Adrenal gland (tissue), 12 donors: ENCODE measurements around the gene ATP6V1A. TPM values are rescaled to one million over a fixed set of nuclear protein-coding genes. Genes with fewer than 3 reads are reported as not detected.

Experiments
- DNase-seq, 7 donors: peaks; one replicate each; pipeline ENCODE4 v3.0.0-alpha.2; 2019 to 2020
- H3K27ac ChIP-seq, 5 donors: fragments of 200-600 bp; sonication (generic) in 4 of 5; 1 replicate in 3 of 5; 2 replicates in 2 of 5; pipeline versions ENCODE4 v1.5.1 to v1.8.0; 2016 to 2020; ENCODE audit warnings: mild to moderate bottlenecking in 1 of 5
- H3K27me3 ChIP-seq: fragments of 200-600 bp; 2 replicates; pipeline ENCODE4 v1.8.0; 2021
- H3K36me3 ChIP-seq, 2 donors: fragments of 200-600 bp; replicated peaks in 1 of 2; 1 replicate in 1 of 2; 2 replicates in 1 of 2; pipeline versions ENCODE4 v1.5.1 to v1.8.0; 2018 to 2022
- H3K4me1 ChIP-seq, 2 donors: fragments of 200-600 bp; replicated peaks in 1 of 2; 1 replicate in 1 of 2; 2 replicates in 1 of 2; pipeline versions ENCODE4 v1.5.1 to v1.8.0; 2018 to 2021
- H3K4me3 ChIP-seq, 4 donors: fragments of 200-600 bp; sonication (generic) in 3 of 4; one replicate each; pipeline ENCODE4 v1.5.1; 2016 to 2018
- H3K9me3 ChIP-seq, 3 donors: fragments of 200-600 bp; sonication (generic) in 1 of 3; replicated peaks in 1 of 3; 1 replicate in 2 of 3; 2 replicates in 1 of 3; pipeline versions ENCODE4 v1.5.1 to v1.8.0; 2016 to 2021
- POLR2A ChIP-seq, 2 donors: fragments of 450-650 bp; IDR thresholded peaks; one replicate each; pipeline ENCODE4 v1.6.1; 2017; ENCODE audit warnings: antibody characterized with exemption in 2 of 2, mild to moderate bottlenecking in 2 of 2, moderate library complexity in 1 of 2
- WGBS, 4 donors: extraction: QIAGEN DNeasy Blood & Tissue Kit in 2 of 4; methylation state at CpG; one replicate each; pipeline versions ENCODE4 v1.1.5 to v1.1.7; 2013 to 2017; 5-methylcytosine and 5-hydroxymethylcytosine counted together
- intact Hi-C, 2 donors: fragments of 100-400 bp; cut with DNase I; formaldehyde crosslinking; loops; one replicate each; pipeline versions ENCODE4 v1.14.1 to v1.15.0; 2022 to 2023
- polyA plus RNA-seq, 3 donors: library from polyadenylated mRNA; stranded (reverse); fragments of 200-250 nt in 2 of 3; fragments of 350-450 nt in 1 of 3; fragmentation: Illumina TruSeq in 1 of 3; extraction: RNeasy Lipid Tissue Mini Kit (QIAGEN cat#74804) in 1 of 3; gene quantifications; one replicate each; pipeline ENCODE4 v1.2.3, GENCODE V29; 2013 to 2014
- total RNA-seq, 9 donors: library from RNA; depleted of rRNA in 4 of 9; stranded (reverse); fragments of >200 nt in 4 of 9; fragments of 120-200 nt in 1 of 9; fragmentation: NEBNext Ultra II Directional in 1 of 9; extraction: Animal tissue kit (Norgen Biotek cat#: 25700) in 1 of 9; gene quantifications; one replicate each; pipeline versions ENCODE4 v1.1.0 to v1.2.4, GENCODE V29; 2013 to 2023
- TF ChIP-seq, protein P1 (sequence below), 6 experiments: fragments of 450-650 bp in 4 of 6; fragments of 200-600 bp in 2 of 6; sonication (generic) in 1 of 6; IDR thresholded peaks; 1 replicate in 5 of 6; 2 replicates in 1 of 6; pipeline versions ENCODE4 v1.5.1 to v1.8.0; 2016 to 2021; ENCODE audit warnings: antibody characterized with exemption in 6 of 6, mild to moderate bottlenecking in 2 of 6, moderate library complexity in 1 of 6
- donor health status: healthy with polysubstance abuse.
- donor health status: Bipolar disorder and iron deficiency.
- donor health status: DM: yes; HTN: yes; CAD: no.
- donor health status: DM: no; HTN: no; CAD: no.
- donor health status: DM: no; HTN: no; CAD: no.
- donor health status: DM: yes; HTN: yes; CAD: no.

The ATP6V1A gene
- total and polyA plus RNA-seq, 12 donors, result 14.7 to 165 (median 108) TPM

- no peak for TF ChIP-seq POLR2A (IDR thresholded peaks at IDR 0.05)
- TF ChIP-seq, protein P1, sequence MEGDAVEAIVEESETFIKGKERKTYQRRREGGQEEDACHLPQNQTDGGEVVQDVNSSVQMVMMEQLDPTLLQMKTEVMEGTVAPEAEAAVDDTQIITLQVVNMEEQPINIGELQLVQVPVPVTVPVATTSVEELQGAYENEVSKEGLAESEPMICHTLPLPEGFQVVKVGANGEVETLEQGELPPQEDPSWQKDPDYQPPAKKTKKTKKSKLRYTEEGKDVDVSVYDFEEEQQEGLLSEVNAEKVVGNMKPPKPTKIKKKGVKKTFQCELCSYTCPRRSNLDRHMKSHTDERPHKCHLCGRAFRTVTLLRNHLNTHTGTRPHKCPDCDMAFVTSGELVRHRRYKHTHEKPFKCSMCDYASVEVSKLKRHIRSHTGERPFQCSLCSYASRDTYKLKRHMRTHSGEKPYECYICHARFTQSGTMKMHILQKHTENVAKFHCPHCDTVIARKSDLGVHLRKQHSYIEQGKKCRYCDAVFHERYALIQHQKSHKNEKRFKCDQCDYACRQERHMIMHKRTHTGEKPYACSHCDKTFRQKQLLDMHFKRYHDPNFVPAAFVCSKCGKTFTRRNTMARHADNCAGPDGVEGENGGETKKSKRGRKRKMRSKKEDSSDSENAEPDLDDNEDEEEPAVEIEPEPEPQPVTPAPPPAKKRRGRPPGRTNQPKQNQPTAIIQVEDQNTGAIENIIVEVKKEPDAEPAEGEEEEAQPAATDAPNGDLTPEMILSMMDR (IDR thresholded peaks at IDR 0.05), result no peak
- Histone ChIP-seq H3K27me3 (no peaks in the 10 kb centered on the region), H3K27ac (no peak overlapping the region), H3K4me1 (no peaks in the 10 kb centered on the region), H3K36me3 (peaks cover 0 to 64% of the 10 kb centered on the region in 2 donors), H3K4me3 (no peak overlapping the region), H3K9me3 (no peaks in the 10 kb centered on the region)
- 91 to 97% (median 95%) methylated on average over 3 of the region's 3 CpGs for WGBS, 4 donors
- intact Hi-C loops, result no loop called here
- DNase-seq, result no peak
Observed at GRCh38 chr3:113805249-113805648, 58.4 kb downstream of the ATP6V1A start.

DNA sequence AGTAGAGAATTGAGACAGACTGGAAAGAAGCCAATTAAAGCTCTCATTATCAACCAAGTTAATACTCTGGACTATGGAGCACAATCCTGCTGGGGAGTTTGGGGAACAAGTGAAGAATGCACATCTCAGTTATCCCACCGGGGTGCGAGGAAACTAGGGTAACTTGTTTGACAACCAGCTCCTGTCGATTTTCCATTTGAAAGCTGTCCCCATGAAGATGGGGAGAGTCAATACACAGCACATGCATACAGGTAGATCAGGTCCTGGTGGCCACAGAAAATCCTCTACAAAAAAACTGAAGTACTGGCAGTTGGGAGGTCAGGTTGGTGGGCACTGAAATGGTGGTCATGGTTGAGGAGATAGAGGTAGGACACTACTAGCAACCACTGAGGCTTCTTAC lies 66.0 kb downstream of the ATP6V1A start:
- intact Hi-C loops, result no loop called here
- whole genome bisulfite sequencing, 4 donors, result 86 to 92% (median 90%) methylated on average over 3 of the region's 3 CpGs
- Histone ChIP-seq H3K27ac (no peak overlapping the region), H3K4me1 (no peaks in the 10 kb centered on the region), H3K9me3 (no peaks in the 10 kb centered on the region), H3K36me3 (peaks cover 0 to 27% of the 10 kb centered on the region in 2 donors), H3K27me3 (no peaks in the 10 kb centered on the region), H3K4me3 (no peak overlapping the region)
- no peak for TF ChIP-seq POLR2A (IDR thresholded peaks at IDR 0.05)
- TF ChIP-seq, protein P1 (IDR thresholded peaks at IDR 0.05), result no peak
- no peak for DNase-seq

DNA sequence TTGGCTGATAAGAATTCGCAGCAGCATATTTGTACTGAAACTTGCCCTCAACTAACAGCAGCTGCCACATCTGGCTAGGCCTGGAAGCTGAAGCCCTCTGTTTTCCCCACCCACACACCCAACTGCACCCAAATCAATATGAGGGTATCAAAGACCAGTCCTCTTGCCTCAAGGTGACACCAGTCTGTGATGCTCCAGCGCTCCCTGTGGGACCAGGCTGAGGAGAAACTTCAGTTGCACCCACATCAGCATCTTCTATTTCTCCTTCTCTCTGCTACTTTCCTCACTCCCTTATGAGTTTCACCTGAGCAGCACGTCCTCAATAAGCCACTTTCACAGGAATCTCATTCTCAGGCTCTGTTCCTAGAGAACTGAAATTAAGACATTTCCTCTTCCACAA lies 73.0 kb downstream of the ATP6V1A start:
- Histone ChIP-seq H3K27me3 (no peaks in the 10 kb centered on the region), H3K9me3 (no peaks in the 10 kb centered on the region), H3K4me1 (no peaks in the 10 kb centered on the region), H3K4me3 (no peak overlapping the region), H3K36me3 (no peaks in the 10 kb centered on the region), H3K27ac (no peak overlapping the region)
- 78 to 92% (median 88%) methylated on average over 3 of the region's 3 CpGs for WGBS, 4 donors
- intact Hi-C loops, result no loop called here
- TF ChIP-seq POLR2A (IDR thresholded peaks at IDR 0.05), result no peak
- TF ChIP-seq, protein P1 (IDR thresholded peaks at IDR 0.05), result no peak
- no peak for DNase-seq

GRCh38 chr3:113825090-113825489 lies 78.3 kb downstream of the ATP6V1A start:
- intact Hi-C loops, result no loop called here
- H3K4me3 ChIP-seq, result no peak overlapping the region

More at GRCh38 chr3:113825090-113825489, 78.3 kb downstream of the ATP6V1A start:
- DNase-seq, result no peak
- Histone ChIP-seq H3K36me3 (no peaks in the 10 kb centered on the region), H3K4me1 (no peaks in the 10 kb centered on the region), H3K27ac (no peak overlapping the region), H3K9me3 (no peaks in the 10 kb centered on the region), H3K27me3 (no peaks in the 10 kb centered on the region)
- no peak for TF ChIP-seq POLR2A (IDR thresholded peaks at IDR 0.05)
- TF ChIP-seq, protein P1 (IDR thresholded peaks at IDR 0.05), result no peak
- 82 to 90% (median 84%) methylated on average over 2 of the region's 2 CpGs for WGBS, 4 donors
